22Rv1 (cell line): ENCODE data around the gene LRRK1.

Experiments
- CTCF ChIP-seq: fragments of 450-650 bp; IDR thresholded peaks from 2 replicates; pipeline ENCODE4 v1.5.1; 2017; ENCODE audit warnings: mild to moderate bottlenecking
- ZFX ChIP-seq: fragments of 450-650 bp; IDR thresholded peaks from 2 replicates; pipeline ENCODE4 v1.6.1; 2017; ENCODE audit warnings: antibody characterized with exemption, borderline replicate concordance

- TF ChIP-seq CTCF (no peak), ZFX (no peak)
Observed at GRCh38 chr15:100930306-100930848, 11.2 kb downstream of the LRRK1 start.
